ENCODE data around the gene HRK.
A peak's percentile ranks its signal among the peaks of the same experiment; 100 is the strongest.

HRK gene

DNA sequence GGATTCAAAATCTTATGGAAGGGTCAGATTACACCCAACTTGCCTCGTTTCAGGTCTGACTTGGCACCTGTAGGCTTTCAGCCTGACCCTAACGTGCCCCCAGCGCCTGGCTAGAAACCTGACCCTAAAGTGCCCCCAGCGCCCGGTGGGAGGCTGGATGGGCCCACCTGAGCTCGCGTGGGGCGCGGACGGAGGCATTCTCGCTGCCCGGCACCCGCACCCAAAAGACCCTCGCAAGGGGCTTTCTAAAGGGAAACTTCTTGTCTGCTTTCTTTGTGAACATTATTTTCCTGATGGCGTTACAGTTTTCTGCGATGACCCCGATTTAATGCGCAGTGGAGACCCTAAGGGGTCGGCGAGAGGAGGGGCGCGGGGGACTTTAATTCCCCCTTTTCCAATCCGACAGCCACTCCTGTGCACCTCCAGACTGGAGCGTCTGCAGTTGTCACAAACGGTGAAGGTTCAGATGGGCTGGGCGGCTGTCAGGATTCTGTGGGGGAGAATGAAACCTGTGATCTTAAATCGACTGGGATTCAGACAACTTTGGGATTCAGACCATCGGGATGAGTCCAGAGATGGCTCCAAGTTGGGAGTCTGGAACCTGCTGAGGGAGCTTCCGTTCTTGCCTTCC is 751 bp upstream of the HRK start:
- TF ChIP-seq, protein P1, sequence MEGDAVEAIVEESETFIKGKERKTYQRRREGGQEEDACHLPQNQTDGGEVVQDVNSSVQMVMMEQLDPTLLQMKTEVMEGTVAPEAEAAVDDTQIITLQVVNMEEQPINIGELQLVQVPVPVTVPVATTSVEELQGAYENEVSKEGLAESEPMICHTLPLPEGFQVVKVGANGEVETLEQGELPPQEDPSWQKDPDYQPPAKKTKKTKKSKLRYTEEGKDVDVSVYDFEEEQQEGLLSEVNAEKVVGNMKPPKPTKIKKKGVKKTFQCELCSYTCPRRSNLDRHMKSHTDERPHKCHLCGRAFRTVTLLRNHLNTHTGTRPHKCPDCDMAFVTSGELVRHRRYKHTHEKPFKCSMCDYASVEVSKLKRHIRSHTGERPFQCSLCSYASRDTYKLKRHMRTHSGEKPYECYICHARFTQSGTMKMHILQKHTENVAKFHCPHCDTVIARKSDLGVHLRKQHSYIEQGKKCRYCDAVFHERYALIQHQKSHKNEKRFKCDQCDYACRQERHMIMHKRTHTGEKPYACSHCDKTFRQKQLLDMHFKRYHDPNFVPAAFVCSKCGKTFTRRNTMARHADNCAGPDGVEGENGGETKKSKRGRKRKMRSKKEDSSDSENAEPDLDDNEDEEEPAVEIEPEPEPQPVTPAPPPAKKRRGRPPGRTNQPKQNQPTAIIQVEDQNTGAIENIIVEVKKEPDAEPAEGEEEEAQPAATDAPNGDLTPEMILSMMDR (IDR thresholded peaks at IDR 0.05) = no peak
- H3K9me3 ChIP-seq = no peaks in the 10 kb centered on the region

GRCh38 chr12:116880817-116881324 is 370 bp downstream of the HRK start:
- H3K9me3 ChIP-seq = no peaks in the 10 kb centered on the region
- no peak overlapping the region for H3K27ac ChIP-seq
- TF ChIP-seq, protein P1 (IDR thresholded peaks at IDR 0.05) = no peak
- peaks cover 40 to 53% of the 10 kb centered on the region in 2 experiments for H3K4me1 ChIP-seq (ENCODE audit: control insufficient read depth in 1 of 2, insufficient read depth in 1 of 2, low read depth in 1 of 2, low read length in 1 of 2)
- H3K27me3 ChIP-seq = peaks cover 88% of the 10 kb centered on the region
- H3K36me3 ChIP-seq = no peaks in the 10 kb centered on the region
- H3K4me3 ChIP-seq (ENCODE audit: low read depth in 1 of 2, low read length in 1 of 2) = peak overlapping the region in 1 of 2 experiments; percentile 46

More for the DNA sequence above, 751 bp upstream of the HRK start:
- Histone ChIP-seq H3K27me3 (peaks cover 77% of the 10 kb centered on the region), H3K36me3 (no peaks in the 10 kb centered on the region), H3K4me3 (ENCODE audit: low read depth in 1 of 2, low read length in 1 of 2) (peak overlapping the region in 1 of 2 experiments; percentile 40), H3K4me1 (ENCODE audit: control insufficient read depth in 1 of 2, insufficient read depth in 1 of 2, low read depth in 1 of 2, low read length in 1 of 2) (peaks cover 44 to 62% of the 10 kb centered on the region in 2 experiments), H3K27ac (no peak overlapping the region)

- H3K27ac ChIP-seq = no peak overlapping the region
- H3K27me3 ChIP-seq = peaks cover 94% of the 10 kb centered on the region
- H3K36me3 ChIP-seq = no peaks in the 10 kb centered on the region
- H3K4me1 ChIP-seq (ENCODE audit: control insufficient read depth in 1 of 2, insufficient read depth in 1 of 2, low read depth in 1 of 2, low read length in 1 of 2) = peaks cover 34 to 49% of the 10 kb centered on the region in 2 experiments
- H3K4me3 ChIP-seq (ENCODE audit: low read depth in 1 of 2, low read length in 1 of 2) = peak overlapping the region in 1 of 2 experiments; percentile 46
- TF ChIP-seq, protein P1 (IDR thresholded peaks at IDR 0.05) = no peak
- no peaks in the 10 kb centered on the region for H3K9me3 ChIP-seq
Measured at GRCh38 chr12:116880213-116880816, 926 bp downstream of the HRK start.

DNA sequence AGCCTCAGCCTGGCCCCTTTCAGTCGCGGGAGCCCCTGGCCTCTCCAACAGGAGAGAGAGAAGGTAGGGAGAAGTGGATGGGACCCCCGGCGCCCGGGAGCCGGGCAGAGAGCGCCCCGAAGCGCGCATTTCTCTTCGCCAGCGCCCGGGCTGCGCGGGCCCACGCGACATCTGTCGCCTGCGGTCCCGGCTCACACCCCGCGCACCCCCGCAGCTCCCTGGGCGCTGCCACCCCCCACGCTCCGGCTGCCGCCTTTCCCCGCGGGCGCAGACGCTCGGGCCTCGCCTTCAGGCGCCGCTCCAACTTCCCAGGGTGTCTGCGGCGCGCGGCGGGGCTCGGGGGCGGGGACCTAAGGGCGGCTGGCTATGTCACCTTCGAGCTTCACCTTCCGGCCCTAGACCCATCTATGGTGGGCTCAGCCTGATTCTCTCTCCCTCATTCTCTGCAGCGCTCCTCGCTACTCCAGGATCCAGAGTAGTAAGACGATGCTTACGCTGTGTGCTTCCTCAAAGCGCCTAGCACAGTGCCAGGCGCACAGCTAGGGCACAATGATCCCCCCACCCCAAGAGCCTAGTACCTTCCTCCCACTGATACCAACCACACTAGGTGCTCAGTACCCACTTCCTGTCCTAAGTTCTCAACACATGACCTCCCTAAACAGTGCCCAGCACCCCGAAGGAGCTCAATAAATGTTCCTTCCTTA is 1.6 kb downstream of the HRK start:
- Histone ChIP-seq H3K9me3 (no peaks in the 10 kb centered on the region), H3K27me3 (peaks cover 100% of the 10 kb centered on the region), H3K36me3 (no peaks in the 10 kb centered on the region), H3K27ac (no peak overlapping the region), H3K4me3 (ENCODE audit: low read depth in 1 of 2, low read length in 1 of 2) (peak overlapping the region in 1 of 2 experiments; percentile 46), H3K4me1 (ENCODE audit: control insufficient read depth in 1 of 2, insufficient read depth in 1 of 2, low read depth in 1 of 2, low read length in 1 of 2) (peaks cover 27 to 43% of the 10 kb centered on the region in 2 experiments)
- TF ChIP-seq, protein P1 (IDR thresholded peaks at IDR 0.05) = no peak

DNA sequence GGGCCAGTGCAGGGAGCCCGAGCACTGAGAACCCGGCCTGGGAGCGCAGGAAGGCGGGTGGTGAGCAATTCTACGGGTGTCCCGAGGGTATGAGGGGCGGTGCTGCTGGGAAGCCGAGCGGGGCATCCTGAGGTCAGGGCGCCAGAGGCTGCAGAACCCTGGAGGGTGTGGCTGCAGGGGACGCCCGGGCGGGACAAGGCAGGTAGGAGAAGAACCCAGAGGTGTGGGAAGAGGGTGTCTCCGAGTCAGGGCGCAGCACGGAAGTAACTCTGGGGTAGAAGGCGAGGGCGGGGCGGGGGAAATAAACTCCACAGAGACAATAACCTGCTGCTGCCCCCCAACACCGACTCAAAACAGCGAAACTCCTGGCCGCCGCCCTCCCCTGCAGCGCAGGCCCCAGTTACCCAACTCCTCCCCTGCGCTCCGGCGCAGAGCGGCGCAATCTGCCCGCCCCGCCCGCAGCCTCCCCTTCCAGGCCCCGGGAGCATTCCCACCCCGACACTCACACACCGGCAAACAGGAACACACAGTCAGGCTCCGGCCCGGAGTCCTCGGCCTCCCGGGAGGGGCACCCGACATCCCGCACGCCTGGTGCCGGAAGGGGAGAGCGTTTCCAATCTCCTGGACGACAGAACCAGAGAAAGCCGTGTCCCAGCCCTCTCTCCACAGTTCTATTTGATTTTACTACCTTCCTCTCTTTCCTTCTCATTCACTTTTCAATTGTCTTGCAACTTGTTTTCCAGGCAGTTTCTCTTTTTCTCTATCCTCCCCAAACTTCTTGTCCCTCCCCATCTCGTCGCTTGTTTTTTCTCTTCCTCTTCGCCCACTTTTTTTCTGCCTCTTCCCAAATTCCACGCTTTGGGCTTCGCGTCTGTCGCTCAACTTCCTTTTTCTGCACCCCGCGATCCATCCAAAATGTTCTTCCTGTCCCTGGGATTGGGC is 2.4 kb downstream of the HRK start:
- H3K36me3 ChIP-seq = no peaks in the 10 kb centered on the region
- H3K27ac ChIP-seq = no peak overlapping the region
- TF ChIP-seq, protein P1 (IDR thresholded peaks at IDR 0.05) = no peak
- H3K27me3 ChIP-seq = peaks cover 100% of the 10 kb centered on the region
- H3K4me3 ChIP-seq (ENCODE audit: low read depth in 1 of 2, low read length in 1 of 2) = peak overlapping the region; percentile 9 to 46
- peaks cover 27 to 38% of the 10 kb centered on the region in 2 experiments for H3K4me1 ChIP-seq (ENCODE audit: control insufficient read depth in 1 of 2, insufficient read depth in 1 of 2, low read depth in 1 of 2, low read length in 1 of 2)
- H3K9me3 ChIP-seq = no peaks in the 10 kb centered on the region
